HL-60 (cell line): ENCODE data around the gene MED29.

Source experiments
- GABPA ChIP-seq: IDR thresholded peaks from 2 replicates; pipeline ENCODE4 v1.6.1; 2012; ENCODE audit warnings: low read depth
- POLR2AphosphoS5 ChIP-seq: IDR thresholded peaks from 2 replicates; pipeline ENCODE4 v1.6.1; 2012; ENCODE audit warnings: low read depth
- SPI1 ChIP-seq: IDR thresholded peaks from 2 replicates; pipeline ENCODE4 v1.6.1; 2012; ENCODE audit warnings: low read depth, mild to moderate bottlenecking, borderline replicate concordance
- TF ChIP-seq, protein P1 (sequence below): IDR thresholded peaks from one replicate; pipeline ENCODE4 v1.5.1; 2011; ENCODE audit warnings: low read length, control low read depth, inconsistent platforms; ENCODE audit not compliant: insufficient read depth
- TF ChIP-seq, protein P2 (sequence below): IDR thresholded peaks from 2 replicates; pipeline ENCODE4 v1.6.1; 2012; ENCODE audit warnings: low read depth; ENCODE audit not compliant: insufficient replicate concordance

DNA sequence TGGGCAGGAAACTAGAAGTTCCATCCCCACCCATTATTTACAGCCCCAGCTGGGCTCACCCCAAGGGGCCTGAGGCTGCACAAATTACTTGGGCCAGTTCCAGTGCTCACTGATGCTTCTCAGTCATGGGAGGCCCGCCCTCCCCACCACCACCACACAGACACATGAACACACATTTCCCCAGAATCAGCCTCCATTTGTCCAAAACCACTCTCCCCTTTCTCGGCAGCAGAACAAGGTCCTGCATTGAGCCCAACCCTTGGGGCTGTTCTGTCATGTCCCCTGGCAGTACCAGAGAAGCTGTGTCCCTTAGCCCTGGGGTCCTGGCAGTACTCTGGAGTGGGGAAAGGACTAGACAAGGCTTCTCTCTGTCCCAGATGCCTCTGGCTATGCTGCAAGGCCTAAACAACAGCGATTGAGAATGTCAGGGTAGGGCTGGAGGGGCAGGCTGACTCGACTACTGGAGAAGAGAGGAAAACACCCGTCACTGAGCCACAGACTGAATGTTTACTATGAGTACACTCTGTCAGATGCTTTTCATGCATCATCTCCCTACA is 27.2 kb upstream of the MED29 start:
- TF ChIP-seq, protein P1, sequence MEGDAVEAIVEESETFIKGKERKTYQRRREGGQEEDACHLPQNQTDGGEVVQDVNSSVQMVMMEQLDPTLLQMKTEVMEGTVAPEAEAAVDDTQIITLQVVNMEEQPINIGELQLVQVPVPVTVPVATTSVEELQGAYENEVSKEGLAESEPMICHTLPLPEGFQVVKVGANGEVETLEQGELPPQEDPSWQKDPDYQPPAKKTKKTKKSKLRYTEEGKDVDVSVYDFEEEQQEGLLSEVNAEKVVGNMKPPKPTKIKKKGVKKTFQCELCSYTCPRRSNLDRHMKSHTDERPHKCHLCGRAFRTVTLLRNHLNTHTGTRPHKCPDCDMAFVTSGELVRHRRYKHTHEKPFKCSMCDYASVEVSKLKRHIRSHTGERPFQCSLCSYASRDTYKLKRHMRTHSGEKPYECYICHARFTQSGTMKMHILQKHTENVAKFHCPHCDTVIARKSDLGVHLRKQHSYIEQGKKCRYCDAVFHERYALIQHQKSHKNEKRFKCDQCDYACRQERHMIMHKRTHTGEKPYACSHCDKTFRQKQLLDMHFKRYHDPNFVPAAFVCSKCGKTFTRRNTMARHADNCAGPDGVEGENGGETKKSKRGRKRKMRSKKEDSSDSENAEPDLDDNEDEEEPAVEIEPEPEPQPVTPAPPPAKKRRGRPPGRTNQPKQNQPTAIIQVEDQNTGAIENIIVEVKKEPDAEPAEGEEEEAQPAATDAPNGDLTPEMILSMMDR = no peak
- TF ChIP-seq SPI1 = no peak
- no peak for TF ChIP-seq POLR2AphosphoS5
- TF ChIP-seq GABPA = no peak
- TF ChIP-seq, protein P2, sequence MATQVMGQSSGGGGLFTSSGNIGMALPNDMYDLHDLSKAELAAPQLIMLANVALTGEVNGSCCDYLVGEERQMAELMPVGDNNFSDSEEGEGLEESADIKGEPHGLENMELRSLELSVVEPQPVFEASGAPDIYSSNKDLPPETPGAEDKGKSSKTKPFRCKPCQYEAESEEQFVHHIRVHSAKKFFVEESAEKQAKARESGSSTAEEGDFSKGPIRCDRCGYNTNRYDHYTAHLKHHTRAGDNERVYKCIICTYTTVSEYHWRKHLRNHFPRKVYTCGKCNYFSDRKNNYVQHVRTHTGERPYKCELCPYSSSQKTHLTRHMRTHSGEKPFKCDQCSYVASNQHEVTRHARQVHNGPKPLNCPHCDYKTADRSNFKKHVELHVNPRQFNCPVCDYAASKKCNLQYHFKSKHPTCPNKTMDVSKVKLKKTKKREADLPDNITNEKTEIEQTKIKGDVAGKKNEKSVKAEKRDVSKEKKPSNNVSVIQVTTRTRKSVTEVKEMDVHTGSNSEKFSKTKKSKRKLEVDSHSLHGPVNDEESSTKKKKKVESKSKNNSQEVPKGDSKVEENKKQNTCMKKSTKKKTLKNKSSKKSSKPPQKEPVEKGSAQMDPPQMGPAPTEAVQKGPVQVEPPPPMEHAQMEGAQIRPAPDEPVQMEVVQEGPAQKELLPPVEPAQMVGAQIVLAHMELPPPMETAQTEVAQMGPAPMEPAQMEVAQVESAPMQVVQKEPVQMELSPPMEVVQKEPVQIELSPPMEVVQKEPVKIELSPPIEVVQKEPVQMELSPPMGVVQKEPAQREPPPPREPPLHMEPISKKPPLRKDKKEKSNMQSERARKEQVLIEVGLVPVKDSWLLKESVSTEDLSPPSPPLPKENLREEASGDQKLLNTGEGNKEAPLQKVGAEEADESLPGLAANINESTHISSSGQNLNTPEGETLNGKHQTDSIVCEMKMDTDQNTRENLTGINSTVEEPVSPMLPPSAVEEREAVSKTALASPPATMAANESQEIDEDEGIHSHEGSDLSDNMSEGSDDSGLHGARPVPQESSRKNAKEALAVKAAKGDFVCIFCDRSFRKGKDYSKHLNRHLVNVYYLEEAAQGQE = no peak
